K562 (cell line): Measurements from ENCODE around the gene CHAF1A. TPM values are rescaled to one million over a fixed set of nuclear protein-coding genes. Genes with fewer than 3 reads are reported as not detected.

Experiments used
- ATAC-seq: fragments of 200-7000 bp; cut with Tn5 transposase; 3 replicates; pipeline ENCODE4 v1.9.1; 2020; ENCODE audit warnings: moderate library complexity
- BruUV-seq: library from RNA; stranded (reverse); fragments of 400-500 nt; replicated peaks from 2 replicates; lab custom pipeline; 2021; lab: Mats Ljungman, UMichigan
- CTCF ChIA-PET: fragments of 300-600 bp; formaldehyde crosslinking; extraction: SDS; loops from one replicate; lab custom pipeline; 2021; ENCODE audit warnings: low intra/inter-chr PET ratio; lab: Yijun Ruan, JAX
- POLR2A ChIA-PET: fragments of 300-600, 350-650 bp; sonication (Branson Sonifier 250); formaldehyde crosslinking; extraction: SDS; loops from one replicate; lab custom pipeline; 2021; ENCODE audit warnings: antibody characterized with exemption, inconsistent platforms; lab: Yijun Ruan, JAX
- DNase-seq, 4 experiments: peaks; one replicate each; pipeline versions ENCODE4 v3.0.0 to v3.0.0-alpha.2; 2011 to 2018; ENCODE audit warnings: low spot score in 3 of 4, mixed read lengths in 3 of 4; ENCODE audit errors: extremely low read depth in 1 of 4
- FAIRE-seq: peaks from 2 replicates; lab custom pipeline; 2011; peaks lifted over from hg19 to GRCh38; lab: Jason Lieb, UNC
- H2AFZ ChIP-seq: 2 replicates; pipeline ENCODE4 v1.6.0; 2011; ENCODE audit warnings: low read depth, low read length, control low read depth, inconsistent platforms
- H3K27ac ChIP-seq: fragments of 200-600 bp; 3 replicates; pipeline ENCODE4 v1.8.0; 2011; ENCODE audit warnings: low read depth, mild to moderate bottlenecking, control low read depth, inconsistent platforms, low read length, moderate library complexity, mixed read lengths; ENCODE audit errors: extremely low read depth
- H3K27me3 ChIP-seq, 2 experiments: fragments of 300-600 bp in 1 of 2; 2 replicates in 1 of 2; 3 replicates in 1 of 2; pipeline versions ENCODE4 v1.6.0 to v1.8.0; 2011; ENCODE audit warnings: inconsistent platforms in 2 of 2, low read length in 2 of 2, mild to moderate bottlenecking in 1 of 2, mixed read lengths in 1 of 2, moderate library complexity in 1 of 2; ENCODE audit not compliant: control insufficient read depth in 2 of 2, insufficient read depth in 2 of 2
- H3K36me3 ChIP-seq: fragments of 300-600 bp; 3 replicates; pipeline ENCODE4 v1.8.0; 2011; ENCODE audit warnings: mild to moderate bottlenecking, low read length, inconsistent platforms; ENCODE audit not compliant: control insufficient read depth, insufficient read depth
- H3K4me1 ChIP-seq, 2 experiments: fragments of 200-600 bp in 1 of 2; replicated peaks in 1 of 2; 2 replicates in 1 of 2; 3 replicates in 1 of 2; pipeline versions ENCODE4 v1.5.1 to v1.8.0; 2011; ENCODE audit warnings: inconsistent platforms in 2 of 2, low read length in 2 of 2, mild to moderate bottlenecking in 1 of 2, mixed read lengths in 1 of 2, moderate library complexity in 1 of 2; ENCODE audit not compliant: control insufficient read depth in 2 of 2, insufficient read depth in 2 of 2
- H3K4me2 ChIP-seq: 2 replicates; pipeline ENCODE4 v1.6.1; 2011; ENCODE audit warnings: low read length, control low read depth, inconsistent platforms, mixed read lengths; ENCODE audit not compliant: insufficient read depth
- H3K4me3 ChIP-seq: fragments of 200-600 bp; sonication (generic), shearing (Covaris generic); 2 replicates; pipeline ENCODE4 v1.5.1; 2016; ENCODE audit warnings: control low read depth, inconsistent platforms
- H3K79me2 ChIP-seq: fragments of 200-600 bp; 3 replicates; pipeline ENCODE4 v1.8.0; 2011; ENCODE audit warnings: low read length, inconsistent platforms; ENCODE audit not compliant: control insufficient read depth, insufficient read depth
- H3K9ac ChIP-seq, 2 experiments: 2 replicates each; pipeline versions ENCODE4 v1.6.0 to v1.6.1; 2011; ENCODE audit warnings: low read depth in 2 of 2, low read length in 2 of 2, control low read depth in 1 of 2, inconsistent platforms in 1 of 2, mild to moderate bottlenecking in 1 of 2, mixed read lengths in 1 of 2; ENCODE audit not compliant: insufficient read depth in 1 of 2
- H3K9me1 ChIP-seq: one replicate; pipeline ENCODE4 v1.6.0; 2011; ENCODE audit warnings: inconsistent platforms, mild to moderate bottlenecking, low read length, moderate library complexity; ENCODE audit not compliant: control insufficient read depth, insufficient read depth
- H3K9me3 ChIP-seq: replicated peaks from 2 replicates; pipeline ENCODE4 v1.5.1; 2011; ENCODE audit warnings: low read depth, low read length, inconsistent platforms; ENCODE audit not compliant: control insufficient read depth, insufficient read depth
- H4K20me1 ChIP-seq: replicated peaks from 2 replicates; pipeline ENCODE4 v1.6.1; 2011; ENCODE audit warnings: low read length, inconsistent platforms, mixed read lengths; ENCODE audit not compliant: control insufficient read depth, insufficient read depth
- HDGF ChIP-seq: fragments of 450-650 bp; IDR thresholded peaks from 2 replicates; pipeline ENCODE4 v1.6.1; 2016
- NFIC ChIP-seq: fragments of 450-650 bp; IDR thresholded peaks from 2 replicates; pipeline ENCODE4 v1.6.1; 2017; ENCODE audit warnings: mild to moderate bottlenecking, inconsistent platforms
- PHF20 ChIP-seq: fragments of 450-650 bp; IDR thresholded peaks from 2 replicates; pipeline ENCODE4 v1.6.1; 2018; ENCODE audit not compliant: partially characterized antibody
- RBM25 ChIP-seq: fragments of 200-400 bp; formaldehyde crosslinking; IDR thresholded peaks from 2 replicates; pipeline ENCODE4 v1.6.1; 2018; ENCODE audit warnings: low read length, low read depth, moderate library complexity; ENCODE audit not compliant: severe bottlenecking
- RHOXF2B ChIP-seq: fragments of 250-450 bp; sonication (Bioruptor Pico); conservative IDR thresholded peaks from 2 replicates; pipeline ENCODE4 v1.5.1; 2021
- SMARCB1 ChIP-seq: IDR thresholded peaks from 2 replicates; pipeline ENCODE4 v1.6.1; 2011; ENCODE audit warnings: improper control_type of control experiment, low read depth; ENCODE audit not compliant: insufficient read length
- TEAD1 ChIP-seq, 2 experiments: fragments of 450-650 bp in 1 of 2; sonication (generic) in 1 of 2; formaldehyde crosslinking; IDR thresholded peaks; 2 replicates each; pipeline versions ENCODE4 v1.4.0 to v1.8.0; 2020 to 2022; ENCODE audit warnings: mild to moderate bottlenecking in 2 of 2, missing genetic modification reagents in 1 of 2
- ZBTB7A ChIP-seq: IDR thresholded peaks from 2 replicates; pipeline ENCODE4 v1.6.1; 2011; ENCODE audit warnings: low read depth, mild to moderate bottlenecking, low read length, moderate library complexity, borderline replicate concordance; ENCODE audit not compliant: control insufficient read depth
- ZNF436 ChIP-seq: fragments of 250-450, 450-650 bp; sonication (Bioruptor Pico); formaldehyde crosslinking; IDR thresholded peaks from 2 replicates; pipeline ENCODE4 v1.7.0; 2020; ENCODE audit warnings: mild to moderate bottlenecking
- ZNF507 ChIP-seq: conservative IDR thresholded peaks from 2 replicates; pipeline ENCODE4 v1.6.1; 2017; ENCODE audit warnings: missing genetic modification characterization, missing compliant biosample characterization
- WGBS: fragments of 100-300 bp; shearing (Covaris generic); methylation state at CpG from one replicate; pipeline ENCODE4 v1.1.6; 2016; ENCODE audit warnings: low coverage, mixed read lengths; ENCODE audit not compliant: insufficient coverage; ENCODE audit errors: missing lambda C conversion rate; 5-methylcytosine and 5-hydroxymethylcytosine counted together
- in situ Hi-C: fragments of 300-500 bp; cut with MboI; formaldehyde crosslinking; loops from 4 replicates; pipeline ENCODE4 v1.15.0; 2018; ENCODE audit warnings: inconsistent platforms, mixed read lengths
- intact Hi-C: fragments of 100-400 bp; cut with micrococcal nuclease; formaldehyde crosslinking; loops from 2 replicates; pipeline ENCODE4 v1.14.2; 2022
- polyA plus RNA-seq, 8 experiments: library from polyadenylated mRNA; depleted of rRNA in 4 of 8; stranded (reverse) in 5 of 8; unstranded in 3 of 8; fragments of >200 nt; fragmentation: Nextera tagmentation in 2 of 8; fragmentation: Illumina TruSeq in 1 of 8; extraction: Ambion mirVana in 2 of 8; extraction: Trizol in 1 of 8; gene quantifications; 2 replicates each; pipeline versions ENCODE4 v1.2.1 to v1.2.3, GENCODE V29; 2011 to 2014; ENCODE audit warnings: inconsistent platforms in 1 of 8, missing spikeins in 1 of 8
- total RNA-seq, 7 experiments: library from RNA; depleted of rRNA in 6 of 7; stranded (reverse); fragments of >200 nt in 6 of 7; fragmentation: Illumina TruSeq in 2 of 7; extraction: Trizol in 2 of 7; gene quantifications; 2 replicates each; pipeline versions ENCODE4 v1.2.1 to v1.2.3, GENCODE V29; 2011 to 2021; ENCODE audit warnings: low replicate concordance in 1 of 7
- TF ChIP-seq, protein P1 (sequence below): sonication (generic); formaldehyde crosslinking; IDR thresholded peaks from 2 replicates; pipeline ENCODE4 v1.8.0; 2023; ENCODE audit warnings: mild to moderate bottlenecking, missing genetic modification reagents
- TF ChIP-seq, protein P2 (sequence below): sonication (generic); formaldehyde crosslinking; IDR thresholded peaks from 2 replicates; pipeline ENCODE4 v1.9.0; 2022; ENCODE audit warnings: mild to moderate bottlenecking, missing genetic modification reagents
- TF ChIP-seq, protein P3 (sequence below): fragments of 450-650 bp; IDR thresholded peaks from 2 replicates; pipeline ENCODE4 v1.6.1; 2016
- TF ChIP-seq, protein P4 (sequence below): fragments of 450-650 bp; IDR thresholded peaks from 2 replicates; pipeline ENCODE4 v1.6.1; 2017; ENCODE audit warnings: antibody characterized with exemption, mild to moderate bottlenecking

CHAF1A gene
- total and polyA plus RNA-seq, 9 of the 15 experiments (the other 6 are each of a cell fraction or from before 2014, with no cell fraction given): 1.6 to 86.9 (median 45.2) TPM

DNA sequence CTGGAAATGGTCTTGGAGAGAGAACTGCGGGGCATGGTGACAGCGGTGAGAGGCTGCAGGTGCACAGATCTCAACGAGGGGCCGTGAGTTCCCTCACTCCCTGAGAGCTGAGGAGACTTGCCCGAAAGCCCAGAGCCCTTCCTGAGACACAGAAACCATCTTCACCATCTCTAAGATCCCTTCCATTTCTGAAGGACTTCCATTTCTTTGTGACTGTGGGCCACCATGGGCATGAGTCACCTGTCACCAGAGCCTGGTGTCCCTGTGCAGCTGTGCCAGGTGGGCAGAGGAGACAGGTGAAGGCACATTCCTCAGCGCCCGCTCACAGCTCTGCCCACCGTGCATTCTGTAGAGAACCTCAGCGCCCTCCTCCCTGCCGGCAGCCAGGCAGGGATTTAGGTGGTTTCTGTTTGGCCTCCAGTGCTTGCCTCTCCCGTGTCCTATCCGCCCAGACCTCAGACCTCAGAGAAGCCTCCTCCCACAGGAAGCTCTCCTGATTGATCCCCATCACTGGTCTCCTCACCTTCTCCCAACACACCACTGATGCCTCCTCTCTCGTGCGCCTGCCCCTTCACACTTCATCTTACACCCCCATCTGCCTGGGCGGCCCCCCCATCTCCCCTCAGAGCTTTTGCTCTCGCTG lies 26.3 kb upstream of the CHAF1A start (continued):
- TF ChIP-seq, protein P1, sequence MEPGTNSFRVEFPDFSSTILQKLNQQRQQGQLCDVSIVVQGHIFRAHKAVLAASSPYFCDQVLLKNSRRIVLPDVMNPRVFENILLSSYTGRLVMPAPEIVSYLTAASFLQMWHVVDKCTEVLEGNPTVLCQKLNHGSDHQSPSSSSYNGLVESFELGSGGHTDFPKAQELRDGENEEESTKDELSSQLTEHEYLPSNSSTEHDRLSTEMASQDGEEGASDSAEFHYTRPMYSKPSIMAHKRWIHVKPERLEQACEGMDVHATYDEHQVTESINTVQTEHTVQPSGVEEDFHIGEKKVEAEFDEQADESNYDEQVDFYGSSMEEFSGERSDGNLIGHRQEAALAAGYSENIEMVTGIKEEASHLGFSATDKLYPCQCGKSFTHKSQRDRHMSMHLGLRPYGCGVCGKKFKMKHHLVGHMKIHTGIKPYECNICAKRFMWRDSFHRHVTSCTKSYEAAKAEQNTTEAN: no peak
- peak; percentile 84 for TF ChIP-seq ZNF436
- TF ChIP-seq RHOXF2B: no peak
- TF ChIP-seq SMARCB1: peak; percentile 50

DNA sequence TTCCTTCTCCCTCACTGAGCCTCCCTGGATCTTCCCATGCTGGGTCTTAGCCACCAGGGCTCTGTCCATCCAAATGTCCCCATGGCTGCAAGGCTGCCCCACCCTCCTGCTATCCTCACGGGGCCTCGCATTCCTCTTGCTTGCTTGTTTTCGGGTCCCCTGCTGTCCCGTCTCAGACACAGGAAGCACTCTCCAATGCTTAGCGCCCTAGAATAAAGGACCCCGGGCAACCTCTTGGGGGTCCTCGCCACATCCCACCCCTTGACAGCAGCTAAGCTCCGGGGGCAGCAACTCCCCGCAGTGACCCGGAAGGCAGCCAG lies 25.8 kb upstream of the CHAF1A start:
- H3K4me2 ChIP-seq: peak overlapping the region; percentile 85
- H3K4me1 ChIP-seq: peaks cover 69 to 85% of the 10 kb centered on the region in 2 experiments
- ATAC-seq (no peak), FAIRE-seq (peak; percentile 59), DNase-seq (no peak)
- peaks cover 92% of the 10 kb centered on the region for H3K79me2 ChIP-seq
- peaks cover 11% of the 10 kb centered on the region for H4K20me1 ChIP-seq
- H3K9me1 ChIP-seq: no peaks in the 10 kb centered on the region
- in situ Hi-C loops: no loop called here
- peak overlapping the region; percentile 99 for H3K27ac ChIP-seq
- peak overlapping the region; percentile 10; the same call in 1 of the 2 replicates for H3K4me3 ChIP-seq
- BruUV-seq: no TSS peak
- H2AFZ ChIP-seq: no peak overlapping the region
- H3K27me3 ChIP-seq: no peaks in the 10 kb centered on the region
- WGBS: 32% methylated on average over 9 of the region's 10 CpGs
- intact Hi-C loops: no loop called here
- peaks cover 52% of the 10 kb centered on the region; the same call in 2 of the 3 replicates for H3K36me3 ChIP-seq
- no peaks in the 10 kb centered on the region for H3K9me3 ChIP-seq
- peak overlapping the region; percentile 88 to 93; a peak in 3 of 4 replicates for H3K9ac ChIP-seq
- CTCF ChIA-PET: no interaction called here
- POLR2A ChIA-PET: interaction anchor here (0.6 to 5.2 kb wide), 7 partner anchors 11 to 110 kb away, joined by 3 to 46 read pairs (median 4); partner anchors contain the start of gene CHAF1A
- no peak for TF ChIP-seq ZNF507 (tag)
- TF ChIP-seq NFIC: no peak
- TF ChIP-seq PHF20: no peak
- TF ChIP-seq TEAD1 (CRISPR knock-in tag; IDR thresholded peaks at IDR 0.05): 0 out of 4 replicates have a peak, but pooled peaks of 1 of the 2 experiments have one; percentile 3
- TF ChIP-seq, protein P2, sequence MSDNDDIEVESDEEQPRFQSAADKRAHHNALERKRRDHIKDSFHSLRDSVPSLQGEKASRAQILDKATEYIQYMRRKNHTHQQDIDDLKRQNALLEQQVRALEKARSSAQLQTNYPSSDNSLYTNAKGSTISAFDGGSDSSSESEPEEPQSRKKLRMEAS (CRISPR knock-in tag): 0 out of 2 replicates have a peak, but pooled peaks have one; percentile 8
- peak; percentile 21; the same call in 1 of the 2 replicates for TF ChIP-seq ZBTB7A
- TF ChIP-seq RBM25: no peak
- TF ChIP-seq HDGF: 0 out of 2 replicates have a peak, but pooled peaks have one; percentile 10
- TF ChIP-seq, protein P3, sequence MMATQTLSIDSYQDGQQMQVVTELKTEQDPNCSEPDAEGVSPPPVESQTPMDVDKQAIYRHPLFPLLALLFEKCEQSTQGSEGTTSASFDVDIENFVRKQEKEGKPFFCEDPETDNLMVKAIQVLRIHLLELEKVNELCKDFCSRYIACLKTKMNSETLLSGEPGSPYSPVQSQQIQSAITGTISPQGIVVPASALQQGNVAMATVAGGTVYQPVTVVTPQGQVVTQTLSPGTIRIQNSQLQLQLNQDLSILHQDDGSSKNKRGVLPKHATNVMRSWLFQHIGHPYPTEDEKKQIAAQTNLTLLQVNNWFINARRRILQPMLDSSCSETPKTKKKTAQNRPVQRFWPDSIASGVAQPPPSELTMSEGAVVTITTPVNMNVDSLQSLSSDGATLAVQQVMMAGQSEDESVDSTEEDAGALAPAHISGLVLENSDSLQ: peak; percentile 33; the same call in 1 of the 2 replicates
- TF ChIP-seq, protein P4, sequence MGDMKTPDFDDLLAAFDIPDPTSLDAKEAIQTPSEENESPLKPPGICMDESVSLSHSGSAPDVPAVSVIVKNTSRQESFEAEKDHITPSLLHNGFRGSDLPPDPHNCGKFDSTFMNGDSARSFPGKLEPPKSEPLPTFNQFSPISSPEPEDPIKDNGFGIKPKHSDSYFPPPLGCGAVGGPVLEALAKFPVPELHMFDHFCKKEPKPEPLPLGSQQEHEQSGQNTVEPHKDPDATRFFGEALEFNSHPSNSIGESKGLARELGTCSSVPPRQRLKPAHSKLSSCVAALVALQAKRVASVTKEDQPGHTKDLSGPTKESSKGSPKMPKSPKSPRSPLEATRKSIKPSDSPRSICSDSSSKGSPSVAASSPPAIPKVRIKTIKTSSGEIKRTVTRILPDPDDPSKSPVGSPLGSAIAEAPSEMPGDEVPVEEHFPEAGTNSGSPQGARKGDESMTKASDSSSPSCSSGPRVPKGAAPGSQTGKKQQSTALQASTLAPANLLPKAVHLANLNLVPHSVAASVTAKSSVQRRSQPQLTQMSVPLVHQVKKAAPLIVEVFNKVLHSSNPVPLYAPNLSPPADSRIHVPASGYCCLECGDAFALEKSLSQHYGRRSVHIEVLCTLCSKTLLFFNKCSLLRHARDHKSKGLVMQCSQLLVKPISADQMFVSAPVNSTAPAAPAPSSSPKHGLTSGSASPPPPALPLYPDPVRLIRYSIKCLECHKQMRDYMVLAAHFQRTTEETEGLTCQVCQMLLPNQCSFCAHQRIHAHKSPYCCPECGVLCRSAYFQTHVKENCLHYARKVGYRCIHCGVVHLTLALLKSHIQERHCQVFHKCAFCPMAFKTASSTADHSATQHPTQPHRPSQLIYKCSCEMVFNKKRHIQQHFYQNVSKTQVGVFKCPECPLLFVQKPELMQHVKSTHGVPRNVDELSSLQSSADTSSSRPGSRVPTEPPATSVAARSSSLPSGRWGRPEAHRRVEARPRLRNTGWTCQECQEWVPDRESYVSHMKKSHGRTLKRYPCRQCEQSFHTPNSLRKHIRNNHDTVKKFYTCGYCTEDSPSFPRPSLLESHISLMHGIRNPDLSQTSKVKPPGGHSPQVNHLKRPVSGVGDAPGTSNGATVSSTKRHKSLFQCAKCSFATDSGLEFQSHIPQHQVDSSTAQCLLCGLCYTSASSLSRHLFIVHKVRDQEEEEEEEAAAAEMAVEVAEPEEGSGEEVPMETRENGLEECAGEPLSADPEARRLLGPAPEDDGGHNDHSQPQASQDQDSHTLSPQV: 0 out of 2 replicates have a peak, but pooled peaks have one; percentile 6
